Measurements from ENCODE around the gene ANP32B. TPM values are rescaled to one million over a fixed set of nuclear protein-coding genes. Genes with fewer than 3 reads are reported as not detected.
A peak's percentile ranks its signal among the peaks of the same experiment; 100 is the strongest.
"Not testable (repeated sequence)": the region's sequence is repeated elsewhere in the genome, so short reads cannot be mapped to it uniquely, and the experiment has no call there.

The ANP32B gene
- total RNA-seq, 1 donor from 2014 or later, result 153 TPM

- Mint-ChIP-seq H3K27ac (no peak overlapping the region), H3K4me1 (ENCODE audit: low read depth) (peaks cover 24% of the 10 kb centered on the region), H3K36me3 (ENCODE audit: insufficient read depth) (peaks cover 6% of the 10 kb centered on the region), H3K9me3 (ENCODE audit: low read depth) (no peaks in the 10 kb centered on the region), H3K4me3 (ENCODE audit: low read depth) (no peak overlapping the region), H3K27me3 (no peaks in the 10 kb centered on the region)
- no peak for TF ChIP-seq CTCF (IDR thresholded peaks at IDR 0.05; ENCODE audit: unreplicated experiment)
- no peak for DNase-seq (ENCODE audit: low spot score, unreplicated experiment)
Measured at GRCh38 chr9:97991818-97992217, 8.7 kb downstream of the ANP32B start.

GRCh38 chr9:97992219-97992618 is 9.1 kb downstream of the ANP32B start:
- DNase-seq (ENCODE audit: low spot score, unreplicated experiment), result no peak
- H3K36me3 Mint-ChIP-seq (ENCODE audit: insufficient read depth), result peaks cover 6% of the 10 kb centered on the region
- peaks cover 24% of the 10 kb centered on the region for H3K4me1 Mint-ChIP-seq (ENCODE audit: low read depth)
- no peak overlapping the region for H3K4me3 Mint-ChIP-seq (ENCODE audit: low read depth)
- no peaks in the 10 kb centered on the region for H3K9me3 Mint-ChIP-seq (ENCODE audit: low read depth)
- no peak for TF ChIP-seq CTCF (IDR thresholded peaks at IDR 0.05; ENCODE audit: unreplicated experiment)
- no peak overlapping the region for H3K27ac Mint-ChIP-seq
- no peaks in the 10 kb centered on the region for H3K27me3 Mint-ChIP-seq

- no peaks in the 10 kb centered on the region for H3K9me3 Mint-ChIP-seq (ENCODE audit: low read depth)
- no peak for DNase-seq (ENCODE audit: low spot score, unreplicated experiment)
- H3K27ac Mint-ChIP-seq, result no peak overlapping the region
- TF ChIP-seq CTCF (IDR thresholded peaks at IDR 0.05; ENCODE audit: unreplicated experiment), result no peak
- H3K27me3 Mint-ChIP-seq, result no peaks in the 10 kb centered on the region
- H3K4me3 Mint-ChIP-seq (ENCODE audit: low read depth), result no peak overlapping the region
- H3K36me3 Mint-ChIP-seq (ENCODE audit: insufficient read depth), result peaks cover 6% of the 10 kb centered on the region
- H3K4me1 Mint-ChIP-seq (ENCODE audit: low read depth), result peaks cover 23% of the 10 kb centered on the region
Measured at GRCh38 chr9:97993000-97993399, 9.9 kb downstream of the ANP32B start.

GRCh38 chr9:97994703-97995102 is 11.6 kb downstream of the ANP32B start:
- peak overlapping the region; percentile 59 for H3K27ac Mint-ChIP-seq

GRCh38 chr9:97996676-97997075 is 13.5 kb downstream of the ANP32B start:
- peaks cover 18% of the 10 kb centered on the region for H3K36me3 Mint-ChIP-seq (ENCODE audit: insufficient read depth)
- H3K4me1 Mint-ChIP-seq (ENCODE audit: low read depth); H3K4me3 Mint-ChIP-seq (ENCODE audit: low read depth); H3K27ac Mint-ChIP-seq; DNase-seq (ENCODE audit: low spot score, unreplicated experiment); H3K27me3 Mint-ChIP-seq; H3K9me3 Mint-ChIP-seq (ENCODE audit: low read depth): not testable (repeated sequence)

More at GRCh38 chr9:97994703-97995102, 11.6 kb downstream of the ANP32B start:
- TF ChIP-seq CTCF (IDR thresholded peaks at IDR 0.05; ENCODE audit: unreplicated experiment), result no peak
- no peaks in the 10 kb centered on the region for H3K9me3 Mint-ChIP-seq (ENCODE audit: low read depth)
- no peak for DNase-seq (ENCODE audit: low spot score, unreplicated experiment)
- H3K4me3 Mint-ChIP-seq (ENCODE audit: low read depth), result no peak overlapping the region
- H3K4me1 Mint-ChIP-seq (ENCODE audit: low read depth), result peaks cover 12% of the 10 kb centered on the region
- no peaks in the 10 kb centered on the region for H3K27me3 Mint-ChIP-seq
- H3K36me3 Mint-ChIP-seq (ENCODE audit: insufficient read depth), result peaks cover 13% of the 10 kb centered on the region

Data from progenitor cell of endocrine pancreas (in vitro differentiated cells).